Measurements from ENCODE around the gene HK1.
A peak's percentile ranks its signal among the peaks of the same experiment; 100 is the strongest.

Gene HK1

GRCh38 chr10:69382382-69383117 is 104.3 kb downstream of the HK1 start:
- DNase-seq: no peak

- DNase-seq: no peak
These were observed 105.3 kb downstream of the HK1 start for GRCh38 chr10:69383558-69383957.

- no peak for DNase-seq
These were observed 106.0 kb downstream of the HK1 start for GRCh38 chr10:69384320-69384719.

GRCh38 chr10:69385454-69386350 is 107.4 kb downstream of the HK1 start:
- no peak for DNase-seq

GRCh38 chr10:69387500-69387899 is 109.2 kb downstream of the HK1 start:
- DNase-seq: no peak

GRCh38 chr10:69388488-69388887 is 110.2 kb downstream of the HK1 start:
- no peak for DNase-seq

GRCh38 chr10:69389827-69390490 is 111.7 kb downstream of the HK1 start:
- DNase-seq: no peak

GRCh38 chr10:69391158-69391557 is 112.9 kb downstream of the HK1 start:
- no peak for DNase-seq

GRCh38 chr10:69392481-69393000 is 114.2 kb downstream of the HK1 start:
- peak; percentile 29 for DNase-seq

- no peak for DNase-seq
These were observed 115.7 kb downstream of the HK1 start for GRCh38 chr10:69394020-69394419.

GRCh38 chr10:69397972-69398371 is 119.7 kb downstream of the HK1 start:
- no peak for DNase-seq

GRCh38 chr10:69398466-69398865 is 120.2 kb downstream of the HK1 start:
- no peak for DNase-seq

- no peak for DNase-seq
These were observed 122.6 kb downstream of the HK1 start for GRCh38 chr10:69400936-69401335.

GRCh38 chr10:69401416-69401815 is 123.1 kb downstream of the HK1 start:
- no peak for DNase-seq

GRCh38 chr10:69402386-69402785 is 124.1 kb downstream of the HK1 start:
- no peak for DNase-seq

GRCh38 chr10:69403066-69403465 is 124.8 kb downstream of the HK1 start:
- DNase-seq: no peak

GRCh38 chr10:69403519-69403918 is 125.2 kb downstream of the HK1 start:
- DNase-seq: no peak

- no peak for DNase-seq
These were observed 126.5 kb downstream of the HK1 start for GRCh38 chr10:69404786-69405185.

- DNase-seq: no peak
These were observed 126.9 kb downstream of the HK1 start for GRCh38 chr10:69405221-69405620.

GRCh38 chr10:69406302-69406811 is 128.1 kb downstream of the HK1 start:
- DNase-seq: no peak

GRCh38 chr10:69406816-69407580 is 128.7 kb downstream of the HK1 start:
- no peak for DNase-seq

- DNase-seq: no peak
These were observed 129.5 kb downstream of the HK1 start for GRCh38 chr10:69407621-69408301.

Data from NCI-H446 treated with DMSO at 0.1 percent for 48 hours (cell line).